ENCODE results near the gene TRIM9.

The TRIM9 gene

DNA sequence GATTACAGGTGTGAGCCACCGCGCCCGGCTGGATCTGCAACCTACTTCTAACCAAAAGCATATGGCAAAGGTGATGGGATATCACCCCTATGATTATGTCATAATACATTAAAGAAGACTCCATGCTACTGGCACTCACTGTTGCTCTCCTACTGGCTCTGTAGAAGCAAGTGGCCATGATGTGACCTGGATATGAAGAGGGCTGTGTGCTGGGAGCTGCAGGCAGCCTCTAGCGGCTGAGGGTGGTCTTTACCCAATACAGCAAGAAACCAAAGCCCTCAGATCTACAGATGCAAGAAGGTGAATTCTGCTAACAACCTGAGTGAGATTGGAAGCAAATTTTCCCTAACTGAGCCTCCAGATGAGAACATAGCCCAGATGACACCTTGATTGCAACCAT, 34.2 kb upstream of the TRIM9 start:
- TF ChIP-seq, protein P1, sequence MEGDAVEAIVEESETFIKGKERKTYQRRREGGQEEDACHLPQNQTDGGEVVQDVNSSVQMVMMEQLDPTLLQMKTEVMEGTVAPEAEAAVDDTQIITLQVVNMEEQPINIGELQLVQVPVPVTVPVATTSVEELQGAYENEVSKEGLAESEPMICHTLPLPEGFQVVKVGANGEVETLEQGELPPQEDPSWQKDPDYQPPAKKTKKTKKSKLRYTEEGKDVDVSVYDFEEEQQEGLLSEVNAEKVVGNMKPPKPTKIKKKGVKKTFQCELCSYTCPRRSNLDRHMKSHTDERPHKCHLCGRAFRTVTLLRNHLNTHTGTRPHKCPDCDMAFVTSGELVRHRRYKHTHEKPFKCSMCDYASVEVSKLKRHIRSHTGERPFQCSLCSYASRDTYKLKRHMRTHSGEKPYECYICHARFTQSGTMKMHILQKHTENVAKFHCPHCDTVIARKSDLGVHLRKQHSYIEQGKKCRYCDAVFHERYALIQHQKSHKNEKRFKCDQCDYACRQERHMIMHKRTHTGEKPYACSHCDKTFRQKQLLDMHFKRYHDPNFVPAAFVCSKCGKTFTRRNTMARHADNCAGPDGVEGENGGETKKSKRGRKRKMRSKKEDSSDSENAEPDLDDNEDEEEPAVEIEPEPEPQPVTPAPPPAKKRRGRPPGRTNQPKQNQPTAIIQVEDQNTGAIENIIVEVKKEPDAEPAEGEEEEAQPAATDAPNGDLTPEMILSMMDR (conservative IDR thresholded peaks at IDR 0.05; ENCODE audit: low read depth), result no peak
- ChIA-PET CTCF (no interaction called here), POLR2A (ENCODE audit: low non-redundant PET) (no interaction called here)
- no peak overlapping the region for H3K27ac ChIP-seq
- DNase-seq (ENCODE audit: low spot score), result no peak

- CTCF ChIA-PET, result no interaction called here
- no peak for DNase-seq (ENCODE audit: low spot score)
- POLR2A ChIA-PET (ENCODE audit: low non-redundant PET), result no interaction called here
- no peak overlapping the region for H3K27ac ChIP-seq
- TF ChIP-seq, protein P1 (conservative IDR thresholded peaks at IDR 0.05; ENCODE audit: low read depth), result no peak
These were observed 29.1 kb upstream of the TRIM9 start for GRCh38 chr14:51124029-51124428.

DNA sequence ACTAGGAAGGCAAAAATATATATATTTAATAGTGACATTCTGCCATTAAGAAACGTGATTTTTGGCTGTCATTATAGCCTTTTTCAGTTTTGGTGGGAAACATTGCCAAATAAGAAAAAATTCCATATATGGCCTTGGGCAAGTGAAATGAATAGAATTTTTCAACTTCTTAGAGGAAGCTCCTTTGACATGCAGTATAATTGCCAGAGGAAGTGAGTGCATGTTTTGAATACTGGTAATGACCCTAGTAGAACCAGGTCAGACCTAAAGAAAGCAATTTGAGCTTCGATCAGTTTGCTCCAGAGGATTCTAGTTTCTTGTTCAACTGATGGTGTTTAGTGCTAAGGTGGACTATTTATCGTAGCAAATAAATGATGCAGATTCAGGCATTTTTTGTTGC, 26.2 kb upstream of the TRIM9 start:
- H3K27ac ChIP-seq, result no peak overlapping the region
- POLR2A ChIA-PET (ENCODE audit: low non-redundant PET), result no interaction called here
- DNase-seq (ENCODE audit: low spot score), result no peak
- CTCF ChIA-PET, result no interaction called here
- TF ChIP-seq, protein P1 (conservative IDR thresholded peaks at IDR 0.05; ENCODE audit: low read depth), result no peak

DNA sequence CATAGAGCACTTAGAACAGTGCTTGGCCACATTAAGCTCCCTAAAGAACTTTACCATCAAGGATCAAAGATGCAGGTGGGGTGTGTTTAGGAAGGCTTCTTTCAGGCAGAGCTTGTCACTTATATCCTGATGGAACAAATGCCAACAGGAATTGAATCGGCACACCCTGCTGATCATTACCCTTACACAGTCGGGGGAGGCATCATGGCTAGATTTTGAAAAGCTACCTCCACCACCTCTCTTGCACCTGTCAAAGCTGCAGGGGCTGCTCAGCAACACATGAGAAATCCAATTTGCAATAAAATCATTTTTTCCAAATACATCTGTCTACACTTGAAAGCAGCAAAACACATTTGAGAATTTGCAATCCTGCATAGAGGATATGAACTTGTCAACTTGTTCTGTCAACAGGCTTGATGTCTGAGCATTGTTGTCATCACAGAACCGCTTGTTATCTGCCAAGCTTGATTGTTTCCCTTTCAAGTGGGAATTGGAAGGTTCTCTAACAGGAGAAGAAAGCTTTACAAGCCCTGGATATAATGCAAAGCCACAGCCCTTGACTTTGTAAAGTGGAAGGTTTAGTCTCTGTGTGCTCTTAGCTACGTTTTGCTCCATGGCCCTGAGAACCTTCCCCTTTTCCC, 24.6 kb upstream of the TRIM9 start:
- POLR2A ChIA-PET (ENCODE audit: low non-redundant PET), result no interaction called here
- no peak overlapping the region for H3K27ac ChIP-seq
- DNase-seq (ENCODE audit: low spot score), result no peak
- CTCF ChIA-PET, result no interaction called here
- TF ChIP-seq, protein P1 (conservative IDR thresholded peaks at IDR 0.05; ENCODE audit: low read depth), result no peak

- no peak for DNase-seq (ENCODE audit: low spot score)
- no peak overlapping the region for H3K27ac ChIP-seq
- TF ChIP-seq, protein P1 (conservative IDR thresholded peaks at IDR 0.05; ENCODE audit: low read depth), result no peak
- ChIA-PET CTCF (no interaction called here), POLR2A (ENCODE audit: low non-redundant PET) (no interaction called here)
These were observed 24.1 kb upstream of the TRIM9 start for GRCh38 chr14:51118993-51119392.

- POLR2A ChIA-PET (ENCODE audit: low non-redundant PET), result no interaction called here
- TF ChIP-seq, protein P1 (conservative IDR thresholded peaks at IDR 0.05; ENCODE audit: low read depth), result no peak
These were observed 22.7 kb upstream of the TRIM9 start for GRCh38 chr14:51117593-51117992.

More at GRCh38 chr14:51117593-51117992, 22.7 kb upstream of the TRIM9 start:
- CTCF ChIA-PET, result interaction anchor here (0.6 kb wide), 1 partner anchor 498 kb away, joined by 3 read pairs; no protein-coding TSS in a partner anchor
- H3K27ac ChIP-seq, result no peak overlapping the region
- no peak for DNase-seq (ENCODE audit: low spot score)

Measured in RWPE1 (cell line).